Measurements from ENCODE around the gene KLHL22.
"Not testable (repeated sequence)": the region's sequence is repeated elsewhere in the genome, so short reads cannot be mapped to it uniquely, and the experiment has no call there.

DNA sequence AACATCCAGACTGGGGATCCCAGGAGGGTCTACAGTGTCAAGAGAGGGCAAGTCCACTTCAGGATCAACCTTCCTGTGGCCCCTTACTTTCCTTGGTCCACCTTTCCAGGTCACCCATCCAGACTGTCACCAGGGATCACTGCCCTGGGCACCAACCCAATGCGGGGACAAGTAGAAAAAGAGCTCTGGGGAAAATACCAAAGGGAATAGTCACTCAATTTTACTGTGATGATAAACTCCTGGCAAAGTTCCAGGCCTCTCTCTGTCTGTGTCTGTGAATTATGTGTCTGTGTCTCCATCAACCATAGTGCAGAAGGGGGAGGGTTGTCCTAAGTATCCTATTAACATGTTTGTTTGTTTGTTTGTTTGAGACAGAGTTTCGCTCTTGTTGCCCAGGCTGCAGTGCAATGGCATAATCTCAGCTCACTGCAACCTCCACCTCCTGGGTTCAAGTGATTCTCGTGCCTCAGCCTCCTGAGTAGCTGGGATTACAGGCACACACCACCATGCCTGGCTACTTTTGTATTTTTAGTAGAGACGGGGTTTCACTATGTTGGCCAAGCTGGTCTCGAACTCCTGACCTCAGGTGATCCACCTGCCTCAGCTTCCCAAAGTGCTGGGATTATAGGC, 8.8 kb upstream of the KLHL22 start:
- TF ChIP-seq, protein P1, sequence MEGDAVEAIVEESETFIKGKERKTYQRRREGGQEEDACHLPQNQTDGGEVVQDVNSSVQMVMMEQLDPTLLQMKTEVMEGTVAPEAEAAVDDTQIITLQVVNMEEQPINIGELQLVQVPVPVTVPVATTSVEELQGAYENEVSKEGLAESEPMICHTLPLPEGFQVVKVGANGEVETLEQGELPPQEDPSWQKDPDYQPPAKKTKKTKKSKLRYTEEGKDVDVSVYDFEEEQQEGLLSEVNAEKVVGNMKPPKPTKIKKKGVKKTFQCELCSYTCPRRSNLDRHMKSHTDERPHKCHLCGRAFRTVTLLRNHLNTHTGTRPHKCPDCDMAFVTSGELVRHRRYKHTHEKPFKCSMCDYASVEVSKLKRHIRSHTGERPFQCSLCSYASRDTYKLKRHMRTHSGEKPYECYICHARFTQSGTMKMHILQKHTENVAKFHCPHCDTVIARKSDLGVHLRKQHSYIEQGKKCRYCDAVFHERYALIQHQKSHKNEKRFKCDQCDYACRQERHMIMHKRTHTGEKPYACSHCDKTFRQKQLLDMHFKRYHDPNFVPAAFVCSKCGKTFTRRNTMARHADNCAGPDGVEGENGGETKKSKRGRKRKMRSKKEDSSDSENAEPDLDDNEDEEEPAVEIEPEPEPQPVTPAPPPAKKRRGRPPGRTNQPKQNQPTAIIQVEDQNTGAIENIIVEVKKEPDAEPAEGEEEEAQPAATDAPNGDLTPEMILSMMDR (IDR thresholded peaks at IDR 0.05; ENCODE audit: low read length) = not testable (repeated sequence)
- TF ChIP-seq EZH2 (optimal IDR thresholded peaks at IDR 0.05; ENCODE audit: low read depth, low read length) = not testable (repeated sequence)
